ENCODE data around the gene SSX3. TPM values are rescaled to one million over a fixed set of nuclear protein-coding genes. Genes with fewer than 3 reads are reported as not detected.

Gene SSX3
- total RNA-seq, 2 experiments from 2014 or later: not detected

Other genes with a start within 250 kb of the SSX3 start
- not detected for gene SPACA5B, start 226.1 kb downstream of the SSX3 start, total RNA-seq
- not detected for gene SSX5, start 159.9 kb downstream of the SSX3 start, total RNA-seq
- gene SSX1, start 101.3 kb downstream of the SSX3 start, total RNA-seq: not detected
- gene SSX4, start 26.8 kb upstream of the SSX3 start, total RNA-seq: not detected
- not detected for gene SSX4B, start 55.3 kb upstream of the SSX3 start, total RNA-seq
- 10 to 100 TPM; 58.8 to 62.6 TPM for gene SLC38A5, start 113.6 kb upstream of the SSX3 start, total RNA-seq
- gene FTSJ1, start 119.5 kb upstream of the SSX3 start, total RNA-seq: 10 to 100 TPM; 56.2 to 59.2 TPM
- 10 to 100 TPM; 23.9 to 24.1 TPM for gene PORCN, start 152.3 kb upstream of the SSX3 start, total RNA-seq
- gene EBP, start 165.1 kb upstream of the SSX3 start, total RNA-seq: 100 to 1,000 TPM; 200 to 214 TPM
- 10 to 100 TPM; 22.5 to 22.6 TPM for gene TBC1D25, start 183.0 kb upstream of the SSX3 start, total RNA-seq
- gene RBM3, start 217.8 kb upstream of the SSX3 start, total RNA-seq: 100 to 1,000 TPM; 159 to 164 TPM
- gene WDR13, start 240.8 kb upstream of the SSX3 start, total RNA-seq: 10 to 100 TPM; 45.6 to 52.0 TPM

All from activated naive CD8-positive, alpha-beta T cell treated with anti-CD3 and anti-CD28 coated beads, Interleukin-2, amount 10 ng/mL, durations not matched to agents 7 days and 5 days (primary cell).